Brain pericyte (primary cell): ENCODE measurements around the gene NHLRC2.
"Not testable (repeated sequence)": the region's sequence is repeated elsewhere in the genome, so short reads cannot be mapped to it uniquely, and the experiment has no call there.

ENCODE experiments used
- DNase-seq: peaks from one replicate; pipeline ENCODE4 v3.0.0-alpha.2; 2012; ENCODE audit warnings: low read depth, low spot score

NHLRC2 gene

GRCh38 chr10:113854013-113854760 is at the start of gene NHLRC2, which contains the start of gene DCLRE1A:
Gene NHLRC2 (plus strand): TSS chr10:113854661. CDS start chr10:113854873, 212 bp downstream.
Gene DCLRE1A (minus strand): TSS chr10:113854082. CDS start chr10:113853182, 900 bp downstream.
- peak; percentile 55 for DNase-seq

- DNase-seq, result no peak
Observed at GRCh38 chr10:113806503-113806902, 48.0 kb upstream of the NHLRC2 start.

GRCh38 chr10:113808168-113808567 is 46.3 kb upstream of the NHLRC2 start:
- DNase-seq, result no peak

GRCh38 chr10:113814700-113815099 is 39.8 kb upstream of the NHLRC2 start:
- DNase-seq, result not testable (repeated sequence)

- DNase-seq, result no peak
Observed at GRCh38 chr10:113819989-113820388, 34.5 kb upstream of the NHLRC2 start.

GRCh38 chr10:113820507-113820906 is 34.0 kb upstream of the NHLRC2 start:
- DNase-seq, result no peak

GRCh38 chr10:113821306-113821705 is 33.2 kb upstream of the NHLRC2 start:
- not testable (repeated sequence) for DNase-seq

- no peak for DNase-seq
Observed at GRCh38 chr10:113822174-113822573, 32.3 kb upstream of the NHLRC2 start.

- DNase-seq, result no peak
Observed at GRCh38 chr10:113823389-113823788, 31.1 kb upstream of the NHLRC2 start.

GRCh38 chr10:113825791-113826190 is 28.7 kb upstream of the NHLRC2 start:
- DNase-seq, result no peak

- not testable (repeated sequence) for DNase-seq
Observed at GRCh38 chr10:113828567-113828966, 25.9 kb upstream of the NHLRC2 start.

- DNase-seq, result no peak
Observed at GRCh38 chr10:113842171-113842570, 12.3 kb upstream of the NHLRC2 start.

- DNase-seq, result no peak
Observed at GRCh38 chr10:113843972-113844485, 10.4 kb upstream of the NHLRC2 start.

GRCh38 chr10:113846036-113846435 is 8.4 kb upstream of the NHLRC2 start:
- no peak for DNase-seq

- no peak for DNase-seq
Observed at GRCh38 chr10:113849140-113849803, 5.2 kb upstream of the NHLRC2 start.

GRCh38 chr10:113849946-113850345 is 4.5 kb upstream of the NHLRC2 start:
- no peak for DNase-seq

- DNase-seq, result no peak
Observed at GRCh38 chr10:113853578-113854012, 866 bp upstream of the NHLRC2 start.

GRCh38 chr10:113854761-113855588 is 514 bp downstream of the NHLRC2 start:
- no peak for DNase-seq

GRCh38 chr10:113856563-113856962 is 2.1 kb downstream of the NHLRC2 start:
- no peak for DNase-seq

- no peak for DNase-seq
Observed at GRCh38 chr10:113857210-113857609, 2.7 kb downstream of the NHLRC2 start.

GRCh38 chr10:113858541-113858940 is 4.1 kb downstream of the NHLRC2 start:
- no peak for DNase-seq

- DNase-seq, result no peak
Observed at GRCh38 chr10:113859261-113859660, 4.8 kb downstream of the NHLRC2 start.
